ENCODE results near the gene BORCS8. TPM values are rescaled to one million over a fixed set of nuclear protein-coding genes. Genes with fewer than 3 reads are reported as not detected.
"Not testable (repeated sequence)": the region's sequence is repeated elsewhere in the genome, so short reads cannot be mapped to it uniquely, and the experiment has no call there.

BORCS8 gene
- polyA plus RNA-seq, 1 donor from 2014 or later = 75.6 TPM

DNA sequence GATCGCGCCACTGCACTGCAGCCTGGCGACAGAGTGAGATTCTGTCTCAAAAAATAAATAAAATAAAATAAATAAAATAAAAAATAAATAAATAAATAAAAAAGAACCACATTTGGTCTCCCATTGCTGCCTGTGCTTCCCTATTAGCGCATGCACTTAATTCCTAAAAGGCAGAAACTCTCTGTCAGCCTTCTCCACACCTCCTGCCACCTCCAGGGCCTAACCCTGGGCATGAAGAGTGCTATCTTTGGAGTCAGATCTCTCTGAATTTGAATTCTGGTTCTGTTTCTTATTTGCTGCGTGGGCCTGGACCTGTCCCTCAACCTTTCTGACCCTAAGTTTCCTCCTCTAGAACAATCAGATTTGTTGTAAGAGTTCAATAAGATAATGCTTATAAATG lies 31.1 kb upstream of the BORCS8 start:
- no peak overlapping the region for H3K4me2 ChIP-seq (ENCODE audit: low read length)
- H4K20me1 ChIP-seq (ENCODE audit: insufficient read depth) = no peaks in the 10 kb centered on the region
- no peak overlapping the region for H3K4me3 ChIP-seq (ENCODE audit: low read length)
- H3F3A ChIP-seq (ENCODE audit: insufficient read depth, low read length, poor library complexity, severe bottlenecking) = no peaks in the 10 kb centered on the region
- no peak overlapping the region for H3K27ac ChIP-seq (ENCODE audit: low read length)
- H2AFZ ChIP-seq (ENCODE audit: low read depth, low read length) = no peak overlapping the region
- TF ChIP-seq CTCF (IDR thresholded peaks at IDR 0.05; ENCODE audit: poor library complexity, severe bottlenecking) (no peak), MXI1 (conservative IDR thresholded peaks at IDR 0.05; ENCODE audit: poor library complexity, severe bottlenecking) (no peak), EP300 (conservative IDR thresholded peaks at IDR 0.05; ENCODE audit: poor library complexity, severe bottlenecking) (no peak), TAF1 (IDR thresholded peaks at IDR 0.05; ENCODE audit: low read depth) (no peak), SMC3 (conservative IDR thresholded peaks at IDR 0.05; ENCODE audit: poor library complexity) (no peak), EZH2 (IDR thresholded peaks at IDR 0.05; ENCODE audit: borderline replicate concordance, insufficient read depth, low read length, poor library complexity, severe bottlenecking) (no peak), POLR2AphosphoS5 (IDR thresholded peaks at IDR 0.05) (no peak), RAD21 (conservative IDR thresholded peaks at IDR 0.05) (no peak)
- TF ChIP-seq, protein P1, sequence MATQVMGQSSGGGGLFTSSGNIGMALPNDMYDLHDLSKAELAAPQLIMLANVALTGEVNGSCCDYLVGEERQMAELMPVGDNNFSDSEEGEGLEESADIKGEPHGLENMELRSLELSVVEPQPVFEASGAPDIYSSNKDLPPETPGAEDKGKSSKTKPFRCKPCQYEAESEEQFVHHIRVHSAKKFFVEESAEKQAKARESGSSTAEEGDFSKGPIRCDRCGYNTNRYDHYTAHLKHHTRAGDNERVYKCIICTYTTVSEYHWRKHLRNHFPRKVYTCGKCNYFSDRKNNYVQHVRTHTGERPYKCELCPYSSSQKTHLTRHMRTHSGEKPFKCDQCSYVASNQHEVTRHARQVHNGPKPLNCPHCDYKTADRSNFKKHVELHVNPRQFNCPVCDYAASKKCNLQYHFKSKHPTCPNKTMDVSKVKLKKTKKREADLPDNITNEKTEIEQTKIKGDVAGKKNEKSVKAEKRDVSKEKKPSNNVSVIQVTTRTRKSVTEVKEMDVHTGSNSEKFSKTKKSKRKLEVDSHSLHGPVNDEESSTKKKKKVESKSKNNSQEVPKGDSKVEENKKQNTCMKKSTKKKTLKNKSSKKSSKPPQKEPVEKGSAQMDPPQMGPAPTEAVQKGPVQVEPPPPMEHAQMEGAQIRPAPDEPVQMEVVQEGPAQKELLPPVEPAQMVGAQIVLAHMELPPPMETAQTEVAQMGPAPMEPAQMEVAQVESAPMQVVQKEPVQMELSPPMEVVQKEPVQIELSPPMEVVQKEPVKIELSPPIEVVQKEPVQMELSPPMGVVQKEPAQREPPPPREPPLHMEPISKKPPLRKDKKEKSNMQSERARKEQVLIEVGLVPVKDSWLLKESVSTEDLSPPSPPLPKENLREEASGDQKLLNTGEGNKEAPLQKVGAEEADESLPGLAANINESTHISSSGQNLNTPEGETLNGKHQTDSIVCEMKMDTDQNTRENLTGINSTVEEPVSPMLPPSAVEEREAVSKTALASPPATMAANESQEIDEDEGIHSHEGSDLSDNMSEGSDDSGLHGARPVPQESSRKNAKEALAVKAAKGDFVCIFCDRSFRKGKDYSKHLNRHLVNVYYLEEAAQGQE (IDR thresholded peaks at IDR 0.05; ENCODE audit: borderline replicate concordance) = no peak
- H3K27me3 ChIP-seq (ENCODE audit: insufficient read depth, low read depth, low read length) = no peaks in the 10 kb centered on the region
- no peak overlapping the region for H3K9ac ChIP-seq (ENCODE audit: low read length)
- H3K9me3 ChIP-seq (ENCODE audit: low read length) = no peaks in the 10 kb centered on the region
- no peaks in the 10 kb centered on the region for H3K9me2 ChIP-seq (ENCODE audit: insufficient read depth, low read length)
- no peaks in the 10 kb centered on the region for H3K79me2 ChIP-seq (replicated peaks; ENCODE audit: insufficient read depth, low read length)
- H3K36me3 ChIP-seq (ENCODE audit: insufficient read depth, low read length) = peaks cover 6% of the 10 kb centered on the region

- H3K27me3 ChIP-seq (ENCODE audit: insufficient read depth, low read depth, low read length); H3K4me3 ChIP-seq (ENCODE audit: low read length); H4K20me1 ChIP-seq (ENCODE audit: insufficient read depth); H3K4me2 ChIP-seq (ENCODE audit: low read length); H3K9me3 ChIP-seq (ENCODE audit: low read length); H3K36me3 ChIP-seq (ENCODE audit: insufficient read depth, low read length); H3K79me2 ChIP-seq (replicated peaks; ENCODE audit: insufficient read depth, low read length); H3K27ac ChIP-seq (ENCODE audit: low read length); H3K9ac ChIP-seq (ENCODE audit: low read length); H2AFZ ChIP-seq (ENCODE audit: low read depth, low read length); H3F3A ChIP-seq (ENCODE audit: insufficient read depth, low read length, poor library complexity, severe bottlenecking); H3K9me2 ChIP-seq (ENCODE audit: insufficient read depth, low read length): not testable (repeated sequence)
These were observed 29.0 kb upstream of the BORCS8 start for GRCh38 chr19:19221000-19221399.

GRCh38 chr19:19218911-19219310 lies 27.0 kb upstream of the BORCS8 start:
- no peaks in the 10 kb centered on the region for H3K27me3 ChIP-seq (ENCODE audit: insufficient read depth, low read depth, low read length)
- H3K79me2 ChIP-seq (replicated peaks; ENCODE audit: insufficient read depth, low read length) = peaks cover 16% of the 10 kb centered on the region
- H3K27ac ChIP-seq (ENCODE audit: low read length) = no peak overlapping the region
- TF ChIP-seq, protein P1 (IDR thresholded peaks at IDR 0.05; ENCODE audit: borderline replicate concordance) = no peak
- TF ChIP-seq POLR2AphosphoS5 (IDR thresholded peaks at IDR 0.05) = no peak
- TF ChIP-seq CTCF (IDR thresholded peaks at IDR 0.05; ENCODE audit: poor library complexity, severe bottlenecking) = no peak
- no peak for TF ChIP-seq SMC3 (conservative IDR thresholded peaks at IDR 0.05; ENCODE audit: poor library complexity)
- no peak for TF ChIP-seq MXI1 (conservative IDR thresholded peaks at IDR 0.05; ENCODE audit: poor library complexity, severe bottlenecking)
- TF ChIP-seq EP300 (conservative IDR thresholded peaks at IDR 0.05; ENCODE audit: poor library complexity, severe bottlenecking) = no peak
- no peak for TF ChIP-seq RAD21 (conservative IDR thresholded peaks at IDR 0.05)
- no peak for TF ChIP-seq EZH2 (IDR thresholded peaks at IDR 0.05; ENCODE audit: borderline replicate concordance, insufficient read depth, low read length, poor library complexity, severe bottlenecking)
- TF ChIP-seq TAF1 (IDR thresholded peaks at IDR 0.05; ENCODE audit: low read depth) = no peak
- H3K9ac ChIP-seq (ENCODE audit: low read length) = no peak overlapping the region
- no peaks in the 10 kb centered on the region for H3F3A ChIP-seq (ENCODE audit: insufficient read depth, low read length, poor library complexity, severe bottlenecking)
- H3K9me2 ChIP-seq (ENCODE audit: insufficient read depth, low read length) = no peaks in the 10 kb centered on the region
- H3K4me2 ChIP-seq (ENCODE audit: low read length) = no peak overlapping the region
- no peak overlapping the region for H2AFZ ChIP-seq (ENCODE audit: low read depth, low read length)
- H3K9me3 ChIP-seq (ENCODE audit: low read length) = no peaks in the 10 kb centered on the region
- no peaks in the 10 kb centered on the region for H4K20me1 ChIP-seq (ENCODE audit: insufficient read depth)
- peaks cover 4% of the 10 kb centered on the region for H3K36me3 ChIP-seq (ENCODE audit: insufficient read depth, low read length)
- H3K4me3 ChIP-seq (ENCODE audit: low read length) = no peak overlapping the region

All from neural cell (in vitro differentiated cells).